Measurements from ENCODE around the gene CT83. TPM values are rescaled to one million over a fixed set of nuclear protein-coding genes. Genes with fewer than 3 reads are reported as not detected.

Gene CT83, protein sequence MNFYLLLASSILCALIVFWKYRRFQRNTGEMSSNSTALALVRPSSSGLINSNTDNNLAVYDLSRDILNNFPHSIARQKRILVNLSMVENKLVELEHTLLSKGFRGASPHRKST
- total RNA-seq: not detected

DNA sequence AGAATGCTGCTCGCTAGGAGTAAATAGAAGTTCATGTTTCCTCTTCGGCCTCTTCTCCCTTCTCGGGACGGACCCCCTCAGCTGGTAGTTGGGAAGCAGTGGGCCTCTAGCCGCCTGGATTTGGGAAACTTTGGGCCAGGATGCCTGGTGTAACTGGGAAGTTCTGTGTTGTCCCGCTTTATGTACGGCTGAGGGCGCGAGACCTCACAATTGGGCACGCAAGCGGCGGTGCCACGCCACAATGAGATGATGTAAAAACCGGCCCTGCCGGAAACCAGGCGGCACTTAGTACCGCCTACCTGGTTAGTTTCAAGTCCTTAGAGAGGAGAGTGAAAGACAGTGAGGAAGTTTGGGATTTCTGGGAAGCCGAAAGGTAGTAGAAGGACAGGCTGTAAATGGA lies at the start of gene CT83:
Gene CT83 (minus strand): TSS at position 155 of the 400 bp plus-strand sequence. CDS start 120 bp downstream, at position 35.
- no peaks in the 10 kb centered on the region for H3K27me3 ChIP-seq (replicated peaks; ENCODE audit: insufficient read depth)
- no peaks in the 10 kb centered on the region for H3K9me3 ChIP-seq
- ATAC-seq (ENCODE audit: insufficient number of reproducible peaks, low FRiP score, low read depth): no peak
- H3K27ac ChIP-seq: no peak within 1 kb of the TSS
- no peak for DNase-seq (ENCODE audit: low spot score)
- TF ChIP-seq, protein P1, sequence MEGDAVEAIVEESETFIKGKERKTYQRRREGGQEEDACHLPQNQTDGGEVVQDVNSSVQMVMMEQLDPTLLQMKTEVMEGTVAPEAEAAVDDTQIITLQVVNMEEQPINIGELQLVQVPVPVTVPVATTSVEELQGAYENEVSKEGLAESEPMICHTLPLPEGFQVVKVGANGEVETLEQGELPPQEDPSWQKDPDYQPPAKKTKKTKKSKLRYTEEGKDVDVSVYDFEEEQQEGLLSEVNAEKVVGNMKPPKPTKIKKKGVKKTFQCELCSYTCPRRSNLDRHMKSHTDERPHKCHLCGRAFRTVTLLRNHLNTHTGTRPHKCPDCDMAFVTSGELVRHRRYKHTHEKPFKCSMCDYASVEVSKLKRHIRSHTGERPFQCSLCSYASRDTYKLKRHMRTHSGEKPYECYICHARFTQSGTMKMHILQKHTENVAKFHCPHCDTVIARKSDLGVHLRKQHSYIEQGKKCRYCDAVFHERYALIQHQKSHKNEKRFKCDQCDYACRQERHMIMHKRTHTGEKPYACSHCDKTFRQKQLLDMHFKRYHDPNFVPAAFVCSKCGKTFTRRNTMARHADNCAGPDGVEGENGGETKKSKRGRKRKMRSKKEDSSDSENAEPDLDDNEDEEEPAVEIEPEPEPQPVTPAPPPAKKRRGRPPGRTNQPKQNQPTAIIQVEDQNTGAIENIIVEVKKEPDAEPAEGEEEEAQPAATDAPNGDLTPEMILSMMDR (IDR thresholded peaks at IDR 0.05): no peak
- H3K36me3 ChIP-seq: no peaks in the 10 kb centered on the region
- no peaks in the 10 kb centered on the region for H3K4me1 ChIP-seq (ENCODE audit: control insufficient read depth in 1 of 2, low read depth in 2 of 2)
- H3K4me3 ChIP-seq: no peak within 1 kb of the TSS

DNA sequence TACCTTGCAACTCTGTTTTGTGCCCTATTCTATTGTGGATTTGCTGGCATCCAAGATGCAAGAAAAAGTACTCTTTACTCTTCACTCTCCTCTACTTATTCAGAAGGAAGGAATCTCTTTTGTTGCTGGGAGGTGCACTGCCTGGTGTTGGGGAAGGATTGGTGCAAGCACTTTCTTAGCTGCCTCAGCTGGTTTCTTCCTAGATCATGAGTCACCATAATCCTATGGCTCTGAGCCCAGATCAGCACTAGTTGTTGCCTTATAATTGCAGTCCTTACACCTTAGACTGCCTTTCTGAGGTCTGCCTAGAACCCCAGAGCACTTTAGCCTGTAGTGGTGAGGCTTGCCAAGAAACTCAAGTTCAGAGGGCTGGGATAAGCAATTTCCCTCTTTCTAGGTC lies 37.0 kb upstream of the CT83 start:
- ATAC-seq (ENCODE audit: insufficient number of reproducible peaks, low FRiP score, low read depth) (no peak), DNase-seq (ENCODE audit: low spot score) (no peak)
- H3K4me1 ChIP-seq (ENCODE audit: control insufficient read depth in 1 of 2, low read depth in 2 of 2): no peaks in the 10 kb centered on the region
- TF ChIP-seq, protein P1 (IDR thresholded peaks at IDR 0.05): no peak
- no peaks in the 10 kb centered on the region for H3K27me3 ChIP-seq (replicated peaks; ENCODE audit: insufficient read depth)
- H3K4me3 ChIP-seq: no peak overlapping the region
- H3K9me3 ChIP-seq: no peaks in the 10 kb centered on the region
- H3K36me3 ChIP-seq: no peaks in the 10 kb centered on the region
- H3K27ac ChIP-seq: no peak overlapping the region

DNA sequence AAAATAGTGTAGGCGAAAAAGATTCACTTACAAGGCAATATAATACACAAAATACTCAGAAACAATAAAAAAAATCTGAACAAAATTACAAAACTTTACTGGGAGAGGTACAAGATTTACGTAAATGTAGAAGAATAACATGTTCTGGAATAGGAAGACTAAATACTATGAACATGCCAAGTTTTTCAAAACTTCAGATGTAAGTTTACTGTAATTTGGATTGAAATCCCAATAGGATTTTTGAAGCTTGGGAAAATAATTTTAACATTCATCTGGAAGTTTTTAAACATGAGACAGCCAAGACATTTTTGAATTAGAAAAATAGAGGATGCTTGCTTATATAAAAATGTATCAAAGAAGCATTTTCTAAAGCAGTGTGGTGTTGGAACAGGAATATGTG lies 30.5 kb upstream of the CT83 start:
- TF ChIP-seq, protein P1 (IDR thresholded peaks at IDR 0.05): no peak
- Histone ChIP-seq H3K27me3 (replicated peaks; ENCODE audit: insufficient read depth) (no peaks in the 10 kb centered on the region), H3K4me3 (no peak overlapping the region), H3K4me1 (ENCODE audit: control insufficient read depth in 1 of 2, low read depth in 2 of 2) (no peaks in the 10 kb centered on the region), H3K9me3 (no peaks in the 10 kb centered on the region), H3K27ac (no peak overlapping the region), H3K36me3 (no peaks in the 10 kb centered on the region)
- ATAC-seq (ENCODE audit: insufficient number of reproducible peaks, low FRiP score, low read depth): no peak
- no peak for DNase-seq (ENCODE audit: low spot score)

DNA sequence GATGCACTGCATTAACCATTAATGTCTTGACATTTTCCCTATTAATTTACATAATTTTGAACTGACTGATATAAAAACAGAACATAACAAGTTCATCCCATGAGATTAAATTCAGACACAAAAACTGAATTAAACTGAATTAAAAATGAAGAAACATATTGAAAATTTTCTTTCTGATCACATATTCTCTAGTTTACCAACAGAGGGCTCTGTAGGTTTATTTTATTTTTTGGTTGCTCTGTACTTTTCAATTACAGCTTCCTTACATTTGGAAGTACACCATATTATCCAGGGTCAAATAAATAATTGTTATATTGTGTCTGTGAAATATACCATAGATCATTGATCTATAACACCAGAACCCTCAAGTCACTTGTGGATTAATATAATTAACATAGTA lies 27.3 kb upstream of the CT83 start:
- no peaks in the 10 kb centered on the region for H3K4me1 ChIP-seq (ENCODE audit: control insufficient read depth in 1 of 2, low read depth in 2 of 2)
- no peak for ATAC-seq (ENCODE audit: insufficient number of reproducible peaks, low FRiP score, low read depth)

DNA sequence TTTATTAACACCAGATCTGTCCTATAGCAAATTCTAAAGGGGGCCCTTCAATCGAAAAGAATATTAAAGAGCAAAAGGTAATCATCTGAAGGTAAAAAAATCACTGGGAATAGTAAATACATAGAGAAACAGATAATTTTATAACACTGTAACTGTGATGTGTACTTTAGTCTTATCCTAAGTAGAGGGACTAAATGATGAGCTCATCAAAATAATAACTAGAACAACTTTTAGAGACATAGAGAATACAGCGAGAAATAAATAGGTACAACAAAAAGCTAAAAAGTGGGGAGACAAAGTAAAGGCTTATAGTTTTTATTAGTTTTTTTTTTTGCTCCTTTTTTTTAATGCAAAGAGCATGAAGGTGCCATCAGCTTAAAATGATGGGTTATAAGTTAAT lies 17.3 kb upstream of the CT83 start:
- H3K9me3 ChIP-seq: no peaks in the 10 kb centered on the region
- H3K4me3 ChIP-seq: no peak overlapping the region
- no peaks in the 10 kb centered on the region for H3K4me1 ChIP-seq (ENCODE audit: control insufficient read depth in 1 of 2, low read depth in 2 of 2)
- TF ChIP-seq, protein P1 (IDR thresholded peaks at IDR 0.05): no peak
- no peaks in the 10 kb centered on the region for H3K36me3 ChIP-seq
- H3K27ac ChIP-seq: no peak overlapping the region
- no peak for DNase-seq (ENCODE audit: low spot score)
- H3K27me3 ChIP-seq (replicated peaks; ENCODE audit: insufficient read depth): no peaks in the 10 kb centered on the region
- no peak for ATAC-seq (ENCODE audit: insufficient number of reproducible peaks, low FRiP score, low read depth)

More for the DNA sequence above, 27.3 kb upstream of the CT83 start:
- Histone ChIP-seq H3K27ac (no peak overlapping the region), H3K36me3 (no peaks in the 10 kb centered on the region), H3K9me3 (no peaks in the 10 kb centered on the region), H3K27me3 (replicated peaks; ENCODE audit: insufficient read depth) (no peaks in the 10 kb centered on the region), H3K4me3 (no peak overlapping the region)
- TF ChIP-seq, protein P1 (IDR thresholded peaks at IDR 0.05): no peak
- DNase-seq (ENCODE audit: low spot score): no peak

All from thoracic aorta (tissue), 2 donors.